Measurements from ENCODE around the gene ATP5F1E.
"Not testable (repeated sequence)": the region's sequence is repeated elsewhere in the genome, so short reads cannot be mapped to it uniquely, and the experiment has no call there.

ATP5F1E gene

GRCh38 chr20:59022754-59023153 is 9.4 kb downstream of the ATP5F1E start:
- in situ Hi-C loops (cut with MboI; ENCODE audit: low sequenced_read_pairs), result no loop called here

GRCh38 chr20:59020938-59021551 is 11.1 kb downstream of the ATP5F1E start:
- in situ Hi-C loops (cut with MboI; ENCODE audit: low sequenced_read_pairs), result no loop called here

- in situ Hi-C loops (cut with MboI; ENCODE audit: low sequenced_read_pairs), result no loop called here
These were observed 12.9 kb downstream of the ATP5F1E start, which contains the start of gene TUBB1 for GRCh38 chr20:59019217-59019616. Gene TUBB1 (plus strand): TSS chr20:59019429. CDS start chr20:59019523, 94 bp downstream.

DNA sequence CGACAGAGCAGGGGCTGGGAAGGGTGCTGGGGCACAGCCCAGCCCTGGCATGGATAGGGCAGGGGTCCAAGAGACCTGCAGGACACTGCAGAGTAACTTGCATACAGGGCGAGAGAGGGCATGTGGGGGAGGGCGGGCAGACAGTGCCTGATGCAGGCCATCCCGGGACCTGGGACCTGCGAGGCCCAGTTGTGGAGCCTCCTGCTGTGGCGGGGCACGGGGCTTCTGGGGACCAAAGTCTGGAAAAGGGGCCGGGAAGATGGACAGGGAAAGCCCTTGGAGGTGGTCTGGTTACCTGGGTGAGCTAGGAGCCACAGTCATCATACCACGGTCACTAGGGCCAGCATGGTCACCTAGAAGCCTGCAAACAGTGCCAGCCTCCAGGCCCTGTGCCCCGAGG is 13.3 kb downstream of the ATP5F1E start:
- in situ Hi-C loops (cut with MboI; ENCODE audit: low sequenced_read_pairs), result no loop called here

- in situ Hi-C loops (cut with MboI; ENCODE audit: low sequenced_read_pairs), result no loop called here
These were observed 14.5 kb downstream of the ATP5F1E start for GRCh38 chr20:59017493-59018231.

DNA sequence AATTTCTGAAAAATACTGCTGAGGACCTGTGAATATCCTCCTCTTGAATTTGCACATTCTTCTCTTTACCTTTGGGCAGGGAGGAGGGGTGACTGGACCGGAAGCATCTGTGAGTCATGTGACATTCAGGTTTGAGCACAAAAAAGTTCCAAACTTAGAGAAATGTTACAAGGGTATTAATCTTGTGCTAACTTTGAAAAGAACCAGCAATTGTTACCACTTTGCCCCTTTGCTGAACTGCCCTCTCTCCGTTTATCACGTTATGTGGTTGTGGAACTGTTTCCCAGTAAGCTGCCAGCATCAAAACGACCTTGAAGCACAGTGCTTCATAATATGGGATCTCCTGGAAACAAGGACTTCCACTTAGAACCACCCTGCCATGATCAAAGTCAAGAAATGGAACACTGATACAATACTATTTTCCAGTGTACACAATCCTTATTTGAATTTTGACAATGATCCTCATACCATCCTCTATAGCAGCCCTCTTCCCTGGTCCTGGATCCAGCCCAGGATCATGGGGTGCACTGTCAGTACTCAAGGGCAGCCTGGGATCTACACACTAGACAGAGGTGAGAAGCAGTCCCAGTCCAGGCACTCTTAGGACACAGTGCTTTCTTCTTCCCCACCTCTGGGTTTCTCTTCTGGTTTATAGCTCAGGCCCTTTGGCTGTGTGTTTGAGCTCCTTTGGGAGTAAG is 15.2 kb downstream of the ATP5F1E start:
- in situ Hi-C loops (cut with MboI; ENCODE audit: low sequenced_read_pairs), result no loop called here

DNA sequence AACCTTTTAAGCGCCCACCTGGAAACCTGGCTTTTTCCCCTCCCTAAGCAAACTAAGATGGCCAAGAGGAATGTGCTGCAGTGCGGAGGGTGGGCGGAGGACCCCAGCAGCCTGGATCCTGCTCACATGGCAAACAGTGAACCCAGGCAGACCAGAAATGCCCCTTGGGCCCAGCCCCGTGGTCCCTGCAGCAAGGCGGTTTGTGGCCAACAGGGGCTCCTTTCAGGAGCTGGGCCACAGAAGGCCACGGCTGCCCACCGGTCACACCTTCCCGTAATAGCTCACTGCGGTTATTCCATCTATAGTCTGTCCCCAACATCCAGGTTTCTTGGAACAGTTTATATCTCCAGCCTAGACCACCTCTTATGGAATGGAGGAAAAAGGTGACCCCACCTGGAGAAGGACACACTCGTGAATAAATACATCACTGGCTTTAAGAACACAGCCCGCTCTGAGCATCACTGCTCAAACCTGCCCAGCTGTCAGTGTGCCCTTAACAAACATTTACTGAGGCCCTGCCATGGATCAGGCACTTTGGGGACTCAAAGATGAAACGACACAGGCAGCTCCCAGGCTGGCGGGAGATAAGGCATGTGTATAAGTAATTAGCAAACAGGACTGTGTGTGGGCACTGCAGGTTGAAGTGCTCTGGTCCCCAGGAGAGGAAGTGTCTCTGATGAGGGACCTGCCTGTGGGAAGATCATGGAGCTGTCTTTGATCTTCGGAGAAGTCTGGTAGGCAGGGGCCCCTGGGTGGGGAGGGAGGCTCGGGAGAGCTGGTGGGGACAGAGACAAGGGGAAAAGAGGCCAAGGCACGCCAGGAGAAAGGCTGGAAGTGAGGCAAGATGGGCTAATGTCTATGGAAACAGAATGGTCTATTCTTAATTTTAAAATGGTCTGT is 16.1 kb downstream of the ATP5F1E start:
- in situ Hi-C loops (cut with MboI; ENCODE audit: low sequenced_read_pairs), result no loop called here

GRCh38 chr20:59015411-59015810 is 16.7 kb downstream of the ATP5F1E start:
- in situ Hi-C loops (cut with MboI; ENCODE audit: low sequenced_read_pairs), result no loop called here

GRCh38 chr20:59014680-59015389 is 17.3 kb downstream of the ATP5F1E start:
- in situ Hi-C loops (cut with MboI; ENCODE audit: low sequenced_read_pairs), result no loop called here

DNA sequence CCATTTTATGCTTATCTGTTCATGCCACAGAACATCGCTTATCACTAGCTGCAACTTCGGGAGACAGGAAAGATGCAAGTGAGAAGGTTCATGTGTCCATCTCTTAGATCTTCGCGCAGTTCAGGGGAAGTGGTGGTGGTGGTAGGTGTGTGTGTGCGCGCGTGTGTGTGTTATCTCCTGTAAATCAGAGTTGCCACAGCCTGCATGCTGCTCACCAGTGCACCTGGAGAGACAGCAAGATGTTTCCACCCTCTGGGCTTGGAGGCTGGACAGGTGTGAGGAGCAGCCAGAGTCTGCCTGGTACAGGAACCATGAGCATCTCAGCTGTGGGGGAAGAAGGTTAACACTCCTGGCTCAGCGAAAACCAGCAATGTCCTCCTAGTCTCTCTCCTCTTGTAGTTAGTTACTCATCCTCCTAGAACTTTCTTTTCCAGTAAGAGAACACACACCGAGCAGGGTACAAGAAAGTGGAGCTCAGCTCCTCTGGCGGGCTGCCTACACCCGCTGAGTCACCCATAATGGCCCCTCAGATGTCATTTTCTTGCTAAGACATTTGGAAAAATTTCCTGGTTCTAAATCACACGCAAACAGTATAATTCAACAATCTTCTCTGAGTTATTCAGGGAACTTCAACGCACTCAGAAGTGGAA is 18.1 kb downstream of the ATP5F1E start:
- in situ Hi-C loops (cut with MboI; ENCODE audit: low sequenced_read_pairs), result no loop called here

DNA sequence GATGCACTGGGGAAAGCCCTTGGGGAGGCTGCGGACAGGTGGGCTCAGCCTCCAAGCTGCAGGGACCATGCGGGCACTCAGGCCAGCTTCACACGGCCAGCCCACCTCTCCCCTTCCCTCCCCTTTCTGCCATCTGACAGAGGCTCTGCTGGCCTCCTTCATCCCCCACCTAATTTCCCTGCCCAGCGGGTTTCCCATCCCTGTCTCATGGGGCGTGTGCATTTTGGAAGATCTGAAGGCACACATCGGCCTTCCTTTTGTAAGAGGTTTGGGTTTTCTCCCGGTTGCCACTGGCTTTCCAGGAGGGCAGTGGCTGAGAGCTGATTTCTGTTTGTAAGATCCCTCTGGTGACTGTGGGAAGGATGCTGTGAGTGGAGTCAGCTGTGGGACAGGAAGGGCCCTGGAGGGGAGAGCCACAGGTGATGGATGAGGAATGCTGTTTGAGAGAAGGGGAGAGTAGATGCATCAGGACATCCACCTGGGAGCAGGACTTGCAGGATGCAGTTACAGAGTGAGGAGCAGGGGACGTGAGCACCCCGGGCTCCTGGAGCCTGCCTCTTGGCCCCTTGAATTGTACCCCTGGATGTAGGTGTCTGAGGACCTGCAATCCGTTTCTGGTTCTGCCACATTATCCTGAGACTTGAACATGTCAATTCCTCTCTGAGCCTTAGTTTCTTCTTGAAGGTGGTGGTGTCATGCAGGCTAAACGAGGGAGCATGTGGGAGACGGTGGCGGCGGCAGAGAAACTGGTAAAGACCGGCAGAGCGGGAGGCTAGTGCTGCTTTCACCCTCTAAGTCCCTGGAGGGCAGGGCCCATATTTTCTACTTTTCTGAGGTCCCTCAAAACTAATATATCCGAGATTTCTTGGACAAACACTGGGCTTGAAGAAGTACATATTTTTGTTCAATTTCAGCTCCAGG is 18.8 kb downstream of the ATP5F1E start:
- in situ Hi-C loops (cut with MboI; ENCODE audit: low sequenced_read_pairs), result no loop called here

DNA sequence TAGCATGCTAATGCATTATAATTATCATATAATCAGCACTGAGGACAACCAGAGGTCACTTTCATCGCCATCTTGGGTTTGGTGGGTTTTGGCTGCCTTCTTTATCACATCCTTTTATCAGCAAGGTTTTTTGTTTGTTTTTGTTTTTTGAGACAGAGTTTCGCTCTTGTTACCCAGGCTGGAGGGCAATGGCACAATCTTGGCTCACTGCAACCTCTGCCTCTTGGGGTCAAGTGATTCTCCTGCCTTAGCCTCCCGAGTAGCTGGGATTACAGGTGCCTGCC is 20.3 kb downstream of the ATP5F1E start:
- in situ Hi-C loops (cut with MboI; ENCODE audit: low sequenced_read_pairs), result not testable (repeated sequence)

- in situ Hi-C loops (cut with MboI; ENCODE audit: low sequenced_read_pairs), result no loop called here
These were observed 20.9 kb downstream of the ATP5F1E start for GRCh38 chr20:59010995-59011873.

- in situ Hi-C loops (cut with MboI; ENCODE audit: low sequenced_read_pairs), result no loop called here
These were observed 21.7 kb downstream of the ATP5F1E start for GRCh38 chr20:59010321-59010994.

GRCh38 chr20:59008715-59009336 is 23.3 kb downstream of the ATP5F1E start:
- in situ Hi-C loops (cut with MboI; ENCODE audit: low sequenced_read_pairs), result no loop called here

DNA sequence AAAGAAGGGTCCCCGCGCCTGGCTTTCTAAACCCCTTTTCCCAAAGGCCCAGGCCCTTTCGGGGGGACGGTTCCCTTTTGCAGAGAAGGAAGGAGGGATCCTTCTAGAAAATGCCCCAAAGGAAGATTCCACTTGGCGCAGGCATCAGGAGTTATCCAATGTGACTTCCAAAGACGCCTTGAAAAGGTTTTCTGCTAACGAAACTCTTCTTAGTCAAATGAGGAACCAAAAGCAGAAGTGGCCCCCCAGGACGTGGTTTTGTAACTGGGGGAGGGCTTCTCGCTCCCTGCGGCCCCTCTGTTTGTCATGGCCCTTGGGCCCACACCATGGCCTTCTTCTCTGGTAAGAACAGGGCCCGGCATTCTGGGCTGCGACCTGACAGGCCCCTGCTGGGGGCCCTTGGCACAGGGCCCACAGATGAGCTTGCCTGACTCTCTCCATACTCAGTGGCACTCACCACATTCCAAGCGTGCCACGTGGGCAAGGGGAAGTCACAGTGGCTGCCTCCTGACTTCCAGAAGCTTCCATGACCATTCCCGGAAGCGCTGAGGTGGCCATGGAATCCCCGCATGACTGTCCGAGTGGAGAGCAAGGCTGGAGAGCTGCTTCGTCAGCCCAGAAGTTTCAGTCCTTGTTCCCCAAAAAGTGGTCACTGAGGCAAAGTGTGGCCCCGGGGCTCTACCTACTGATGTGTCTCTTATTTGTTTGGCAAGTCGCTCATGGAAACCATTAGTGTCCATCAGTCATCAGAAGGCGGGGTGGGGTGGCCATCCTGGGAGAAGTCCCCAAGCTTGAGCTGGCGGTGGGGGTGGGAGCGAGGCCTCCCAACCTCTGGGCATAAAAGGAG is 24.2 kb downstream of the ATP5F1E start:
- in situ Hi-C loops (cut with MboI; ENCODE audit: low sequenced_read_pairs), result no loop called here
